B cell (primary cell): Measurements from ENCODE around the gene TDRD12. TPM values are rescaled to one million over a fixed set of nuclear protein-coding genes. Genes with fewer than 3 reads are reported as not detected.

Experiments
- ATAC-seq: fragments of 200-7000 bp; cut with Tn5 transposase; one replicate; pipeline ENCODE4 v1.10.0; 2021; ENCODE audit warnings: low read depth, mild to moderate bottlenecking, moderate number of reproducible peaks, moderate library complexity
- CTCF ChIA-PET: fragments of 350-600 bp; sonication (Branson Sonifier 250); formaldehyde crosslinking; loops from one replicate; lab custom pipeline; 2021; ENCODE audit warnings: antibody characterized with exemption, inconsistent platforms; lab: Charles Lee
- POLR2A ChIA-PET: fragments of 350-600 bp; sonication (Branson Sonifier 250); formaldehyde crosslinking; loops from one replicate; lab custom pipeline; 2021; ENCODE audit warnings: antibody characterized with exemption; lab: Charles Lee
- DNase-seq: peaks from one replicate; pipeline ENCODE4 v3.0.0; 2013
- H2AFZ ChIP-seq: 2 replicates; pipeline ENCODE4 v1.6.1; 2012; ENCODE audit warnings: mild to moderate bottlenecking, low read depth, low read length; ENCODE audit not compliant: insufficient read depth, poor library complexity, severe bottlenecking
- H3K27ac ChIP-seq, 2 donors: 1 replicate in 1 of 2; 2 replicates in 1 of 2; pipeline ENCODE4 v1.5.1; 2012 to 2013; ENCODE audit warnings: low read length in 2 of 2, mild to moderate bottlenecking in 2 of 2, moderate library complexity in 1 of 2
- H3K27me3 ChIP-seq, 4 experiments: fragments of 200-600 bp in 1 of 4; sonication (generic) in 1 of 4; replicated peaks in 1 of 4; 1 replicate in 2 of 4; 2 replicates in 2 of 4; pipeline versions ENCODE4 v1.6.1 to v1.7.0; 2013 to 2016; ENCODE audit warnings: low read length in 3 of 4, mild to moderate bottlenecking in 2 of 4, mixed read lengths in 1 of 4, moderate library complexity in 1 of 4; ENCODE audit not compliant: insufficient read depth in 4 of 4, control insufficient read depth in 3 of 4; ENCODE audit errors: control extremely low read depth in 1 of 4
- H3K36me3 ChIP-seq, 2 experiments: replicated peaks in 1 of 2; 1 replicate in 1 of 2; 2 replicates in 1 of 2; pipeline versions ENCODE4 v1.6.1 to v1.7.1; 2013; ENCODE audit warnings: low read length in 1 of 2; ENCODE audit not compliant: insufficient read depth in 2 of 2, control insufficient read depth in 1 of 2; ENCODE audit errors: control extremely low read depth in 1 of 2, extremely low read depth in 1 of 2
- H3K4me1 ChIP-seq, 2 donors: fragments of 200-600 bp in 1 of 2; sonication (generic) in 1 of 2; 1 replicate in 1 of 2; 2 replicates in 1 of 2; pipeline versions ENCODE4 v1.5.1 to v1.6.1; 2013 to 2017; ENCODE audit warnings: low read length in 2 of 2; ENCODE audit not compliant: control insufficient read depth in 2 of 2, insufficient read depth in 2 of 2
- H3K4me2 ChIP-seq: replicated peaks from 2 replicates; pipeline ENCODE3; 2012; ENCODE audit warnings: mild to moderate bottlenecking, low read depth, low read length; ENCODE audit not compliant: poor library complexity, severe bottlenecking
- H3K4me3 ChIP-seq, 5 experiments: fragments of 200-600 bp in 1 of 5; sonication (generic) in 1 of 5; 1 replicate in 3 of 5; 2 replicates in 2 of 5; pipeline versions ENCODE4 v1.5.1 to v1.7.0; 2011 to 2016; ENCODE audit warnings: low read length in 4 of 5, mild to moderate bottlenecking in 4 of 5, low read depth in 2 of 5, control low read depth in 1 of 5, moderate library complexity in 1 of 5; ENCODE audit not compliant: insufficient read depth in 1 of 5; ENCODE audit errors: control extremely low read depth in 1 of 5, extremely low read depth in 1 of 5
- H3K79me2 ChIP-seq: fragments of 200-600 bp; sonication (generic); one replicate; pipeline ENCODE4 v1.6.0; 2016; ENCODE audit warnings: low read length; ENCODE audit not compliant: control insufficient read depth, insufficient read depth
- H3K9ac ChIP-seq: fragments of 200-600 bp; sonication (generic); 2 replicates; pipeline ENCODE4 v1.6.1; 2017; ENCODE audit warnings: mild to moderate bottlenecking, low read length, moderate library complexity
- H3K9me3 ChIP-seq, 3 donors: one replicate each; pipeline versions ENCODE4 v1.6.1 to v1.7.1; 2013; ENCODE audit warnings: low read length in 2 of 3; ENCODE audit not compliant: control insufficient read depth in 2 of 3, insufficient read depth in 1 of 3; ENCODE audit errors: control extremely low read depth in 1 of 3
- H4K20me1 ChIP-seq: 2 replicates; pipeline ENCODE4 v1.6.0; 2012; ENCODE audit warnings: mild to moderate bottlenecking, low read length; ENCODE audit not compliant: insufficient read depth, control insufficient read depth, poor library complexity, severe bottlenecking
- H3K27ac Mint-ChIP-seq: one replicate; pipeline ENCODE4 v1.8.0; 2021; ENCODE audit warnings: mixed read lengths
- H3K27me3 Mint-ChIP-seq: one replicate; pipeline ENCODE4 v1.8.0; 2021; ENCODE audit warnings: mixed read lengths
- H3K4me1 Mint-ChIP-seq: one replicate; pipeline ENCODE4 v1.8.0; 2021; ENCODE audit warnings: mixed read lengths
- H3K4me3 Mint-ChIP-seq: one replicate; pipeline ENCODE4 v1.8.0; 2021; ENCODE audit warnings: mixed read lengths
- H3K9me3 Mint-ChIP-seq: one replicate; pipeline ENCODE4 v1.8.0; 2022; ENCODE audit warnings: mixed read lengths; ENCODE audit not compliant: insufficient read depth
- EZH2 ChIP-seq: IDR thresholded peaks from 2 replicates; pipeline ENCODE4 v1.6.1; 2012; ENCODE audit warnings: borderline replicate concordance, low read depth, mild to moderate bottlenecking, moderate library complexity, low read length; ENCODE audit not compliant: insufficient read depth, poor library complexity, severe bottlenecking
- WGBS: methylation state at CpG from one replicate; pipeline ENCODE4 v1.1.5; 2013; ENCODE audit warnings: missing lambda C conversion rate; ENCODE audit not compliant: insufficient coverage; 5-methylcytosine and 5-hydroxymethylcytosine counted together
- intact Hi-C: fragments of 100-400 bp; cut with micrococcal nuclease; formaldehyde crosslinking; loops from one replicate; pipeline ENCODE4 v1.10.0; 2022
- polyA plus RNA-seq: library from polyadenylated mRNA; depleted of rRNA; stranded (reverse); fragments of >200 nt; gene quantifications from 2 replicates; pipeline ENCODE4 v1.2.3, GENCODE V29; 2012
- total RNA-seq, 2 donors: library from RNA; stranded (reverse); fragments of 120-200 nt in 1 of 2; gene quantifications; 1 replicate in 1 of 2; 2 replicates in 1 of 2; pipeline versions ENCODE4 v1.2.3 to v1.2.4, GENCODE V29; 2013 to 2022
- TF ChIP-seq, protein P1 (sequence below): fragments of 200-600 bp; IDR thresholded peaks from one replicate; pipeline ENCODE4 v1.8.0; 2022; ENCODE audit warnings: antibody characterized with exemption, mild to moderate bottlenecking

The TDRD12 gene
- total and polyA plus RNA-seq, 2 donors (not counting 1 experiment from before 2014, with no cell fraction given), result 0.30 to 1.1 TPM

DNA sequence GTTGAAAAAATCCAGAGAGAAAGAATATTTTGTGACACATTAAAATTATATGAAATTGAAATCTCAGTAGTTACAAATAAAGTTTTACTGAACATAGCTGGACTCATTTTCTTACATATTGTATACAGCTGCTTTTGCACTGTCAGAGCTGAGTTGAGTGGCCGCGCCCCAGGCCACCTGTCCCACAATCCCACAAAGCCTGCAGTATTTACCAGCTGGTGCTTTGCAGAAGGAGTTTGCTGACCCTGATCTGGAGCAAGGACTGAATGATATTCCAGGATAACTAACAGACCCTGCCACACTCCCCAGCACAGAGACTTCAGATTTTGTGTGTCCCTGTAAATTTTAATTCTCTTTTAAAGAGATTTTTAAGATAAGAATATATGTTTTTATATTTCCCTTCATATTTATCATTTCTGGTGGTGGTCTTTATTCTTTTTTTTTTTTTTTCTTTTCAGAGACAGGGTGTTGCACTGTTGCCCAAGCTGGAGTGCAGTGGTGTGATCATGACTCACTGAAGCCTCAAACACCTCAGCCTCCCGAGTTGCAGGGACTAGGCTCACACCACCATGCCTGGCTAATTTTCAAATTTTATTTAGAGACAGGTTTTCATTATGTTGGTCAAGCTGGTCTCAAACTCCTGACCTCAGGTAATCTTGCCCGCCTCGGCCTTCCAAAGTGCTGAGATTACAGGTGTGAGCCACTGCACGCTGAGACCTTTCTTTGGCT, 48.5 kb downstream of the TDRD12 start:
- Mint-ChIP-seq H3K9me3 (peaks cover 2% of the 10 kb centered on the region), H3K4me3 (no peak overlapping the region), H3K4me1 (no peaks in the 10 kb centered on the region), H3K27me3 (peaks cover 8% of the 10 kb centered on the region), H3K27ac (no peak overlapping the region)
- H3K4me2 ChIP-seq, result no peak overlapping the region
- no peak overlapping the region for H3K9ac ChIP-seq
- POLR2A ChIA-PET, result no interaction called here
- WGBS, result 87% methylated on average over 4 of the region's 6 CpGs
- H2AFZ ChIP-seq, result no peak overlapping the region
- H3K27me3 ChIP-seq, result no peaks in the 10 kb centered on the region
- H3K4me1 ChIP-seq, result no peaks in the 10 kb centered on the region
- intact Hi-C loops, result no loop called here
- DNase-seq, result no peak
- H4K20me1 ChIP-seq, result no peaks in the 10 kb centered on the region
- H3K9me3 ChIP-seq, result peaks cover 0 to 4% (median 0%) of the 10 kb centered on the region in 3 donors
- H3K27ac ChIP-seq, result no peak overlapping the region
- no peak overlapping the region for H3K4me3 ChIP-seq
- TF ChIP-seq EZH2, result no peak
- TF ChIP-seq, protein P1, sequence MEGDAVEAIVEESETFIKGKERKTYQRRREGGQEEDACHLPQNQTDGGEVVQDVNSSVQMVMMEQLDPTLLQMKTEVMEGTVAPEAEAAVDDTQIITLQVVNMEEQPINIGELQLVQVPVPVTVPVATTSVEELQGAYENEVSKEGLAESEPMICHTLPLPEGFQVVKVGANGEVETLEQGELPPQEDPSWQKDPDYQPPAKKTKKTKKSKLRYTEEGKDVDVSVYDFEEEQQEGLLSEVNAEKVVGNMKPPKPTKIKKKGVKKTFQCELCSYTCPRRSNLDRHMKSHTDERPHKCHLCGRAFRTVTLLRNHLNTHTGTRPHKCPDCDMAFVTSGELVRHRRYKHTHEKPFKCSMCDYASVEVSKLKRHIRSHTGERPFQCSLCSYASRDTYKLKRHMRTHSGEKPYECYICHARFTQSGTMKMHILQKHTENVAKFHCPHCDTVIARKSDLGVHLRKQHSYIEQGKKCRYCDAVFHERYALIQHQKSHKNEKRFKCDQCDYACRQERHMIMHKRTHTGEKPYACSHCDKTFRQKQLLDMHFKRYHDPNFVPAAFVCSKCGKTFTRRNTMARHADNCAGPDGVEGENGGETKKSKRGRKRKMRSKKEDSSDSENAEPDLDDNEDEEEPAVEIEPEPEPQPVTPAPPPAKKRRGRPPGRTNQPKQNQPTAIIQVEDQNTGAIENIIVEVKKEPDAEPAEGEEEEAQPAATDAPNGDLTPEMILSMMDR, result no peak
- no peaks in the 10 kb centered on the region for H3K79me2 ChIP-seq
- no peak for ATAC-seq
- no peaks in the 10 kb centered on the region for H3K36me3 ChIP-seq
- CTCF ChIA-PET, result no interaction called here

DNA sequence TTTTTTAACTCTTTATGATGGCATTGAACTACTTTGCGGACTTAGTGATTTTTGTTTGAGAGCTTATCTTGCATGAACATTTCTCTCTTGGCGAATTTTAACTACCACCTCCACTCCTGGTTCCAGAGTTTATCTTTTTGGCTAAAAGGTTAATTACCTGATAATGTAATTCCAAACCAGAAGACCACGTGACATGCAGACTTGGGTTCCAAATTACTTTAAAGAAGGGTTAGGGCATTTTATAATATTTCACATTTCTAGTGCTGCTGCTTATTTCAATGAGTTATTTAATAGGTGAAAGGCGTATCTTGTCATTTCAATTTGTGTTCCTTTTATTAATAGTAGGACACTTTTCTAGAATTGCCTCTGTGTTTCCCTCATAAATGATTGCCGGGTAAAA, 52.0 kb downstream of the TDRD12 start:
- Histone ChIP-seq H4K20me1 (no peaks in the 10 kb centered on the region), H3K4me1 (no peaks in the 10 kb centered on the region), H3K27me3 (no peaks in the 10 kb centered on the region), H3K36me3 (no peaks in the 10 kb centered on the region), H2AFZ (no peak overlapping the region), H3K4me2 (no peak overlapping the region), H3K9ac (no peak overlapping the region), H3K27ac (no peak overlapping the region), H3K4me3 (no peak overlapping the region), H3K9me3 (peaks cover 0 to 4% (median 0%) of the 10 kb centered on the region in 3 donors), H3K79me2 (no peaks in the 10 kb centered on the region)
- WGBS, result no CpG with 5 or more reads among the region's 5 CpGs
- Mint-ChIP-seq H3K27ac (no peak overlapping the region), H3K4me3 (no peak overlapping the region), H3K9me3 (peaks cover 2% of the 10 kb centered on the region), H3K4me1 (no peaks in the 10 kb centered on the region), H3K27me3 (peaks cover 4% of the 10 kb centered on the region)
- ATAC-seq (no peak), DNase-seq (no peak)
- CTCF ChIA-PET, result no interaction called here
- POLR2A ChIA-PET, result no interaction called here
- intact Hi-C loops, result no loop called here
- no peak for TF ChIP-seq EZH2
- TF ChIP-seq, protein P1, result no peak
